GM19023 (cell line): ENCODE data around the gene ETV4.

Experiments used
- ATAC-seq: cut with Tn5 transposase; IDR thresholded peaks from one replicate; pipeline ENCODE4 v1.9.1; 2021; ENCODE audit warnings: mild to moderate bottlenecking, moderate library complexity; ENCODE audit not compliant: unreplicated experiment

ETV4 gene

DNA sequence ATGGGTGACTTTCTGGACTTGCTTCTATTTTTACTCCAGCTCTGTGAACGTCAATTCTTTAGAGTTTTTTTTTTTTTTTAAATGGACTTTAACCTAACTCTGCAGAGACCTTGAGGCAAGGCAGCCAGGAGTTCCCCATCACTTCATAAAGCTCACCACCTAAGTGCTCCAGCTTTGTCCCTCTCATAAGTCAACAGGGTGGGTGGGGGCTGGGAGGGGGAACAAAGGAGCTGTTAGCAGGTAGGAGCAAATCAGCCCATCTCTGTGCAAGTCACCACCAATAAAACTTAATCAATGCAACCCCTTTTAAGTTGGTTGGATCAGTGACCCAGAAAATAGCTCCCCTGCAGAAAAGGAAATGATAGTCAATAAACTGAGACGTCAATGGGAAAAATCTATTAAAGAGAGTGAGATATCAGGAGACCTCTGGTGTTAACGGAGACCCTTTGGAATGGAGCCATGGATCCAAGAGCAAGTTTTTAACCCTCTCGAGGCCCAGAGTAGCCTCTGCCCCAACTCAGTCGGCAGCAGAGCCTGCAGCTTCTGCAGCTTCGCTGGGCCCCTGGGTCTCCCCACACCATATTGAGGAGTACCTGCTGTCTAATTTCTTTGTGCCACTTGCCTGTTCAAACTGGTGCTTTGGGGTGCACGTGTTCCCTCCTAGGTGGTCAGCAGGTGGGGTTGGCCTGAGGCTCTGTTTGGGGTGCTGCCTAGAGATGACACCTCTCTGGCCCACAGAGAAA lies 27.6 kb upstream of the ETV4 start:
- no peak for ATAC-seq

DNA sequence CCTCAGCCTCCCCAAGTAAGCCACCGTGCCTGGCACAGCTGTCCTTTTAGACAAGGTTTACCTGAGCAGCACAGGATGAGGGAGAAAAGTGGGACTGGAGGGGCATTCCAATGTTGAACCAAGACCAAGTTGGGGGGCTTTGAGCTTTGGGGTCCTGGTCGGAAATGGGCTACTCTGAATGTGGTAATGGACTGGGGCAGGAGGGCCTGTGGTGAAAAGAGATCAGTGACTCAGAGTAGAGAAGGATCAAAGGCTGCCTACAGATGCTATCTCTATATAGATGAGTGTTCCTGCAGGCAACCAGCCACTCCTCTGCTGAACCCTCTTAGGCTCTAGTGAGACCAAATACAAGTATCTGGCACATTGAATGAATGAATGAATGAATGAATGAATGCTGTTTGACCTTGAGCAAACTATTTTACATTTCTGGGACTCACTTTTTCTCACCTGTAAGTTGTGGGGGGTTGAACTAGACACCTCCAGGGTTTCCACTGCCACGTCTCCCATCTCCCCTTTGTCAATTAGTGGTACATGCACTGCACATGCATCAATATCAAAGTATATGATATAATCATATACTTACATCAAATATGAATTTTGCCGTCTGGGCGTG lies 26.3 kb upstream of the ETV4 start:
- no peak for ATAC-seq

DNA sequence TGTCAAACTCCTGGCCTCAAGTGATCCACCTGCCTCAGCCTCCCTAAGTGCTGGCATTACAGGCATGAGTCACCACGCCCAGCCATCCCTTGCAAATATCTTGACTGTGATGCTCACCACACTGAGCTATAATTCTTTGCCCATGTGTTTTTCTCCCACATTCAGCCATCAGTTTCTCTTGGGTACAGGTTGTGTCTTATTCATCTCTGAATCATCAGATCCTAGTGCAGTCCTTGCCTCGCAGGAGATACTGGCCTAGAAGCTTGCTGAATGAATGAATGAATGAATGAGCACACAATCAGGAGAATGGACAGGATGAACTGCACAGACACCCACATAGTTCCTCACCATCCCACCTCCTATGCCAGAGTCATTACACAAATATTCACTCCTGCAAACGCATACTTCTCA lies 24.4 kb upstream of the ETV4 start:
- ATAC-seq = no peak

DNA sequence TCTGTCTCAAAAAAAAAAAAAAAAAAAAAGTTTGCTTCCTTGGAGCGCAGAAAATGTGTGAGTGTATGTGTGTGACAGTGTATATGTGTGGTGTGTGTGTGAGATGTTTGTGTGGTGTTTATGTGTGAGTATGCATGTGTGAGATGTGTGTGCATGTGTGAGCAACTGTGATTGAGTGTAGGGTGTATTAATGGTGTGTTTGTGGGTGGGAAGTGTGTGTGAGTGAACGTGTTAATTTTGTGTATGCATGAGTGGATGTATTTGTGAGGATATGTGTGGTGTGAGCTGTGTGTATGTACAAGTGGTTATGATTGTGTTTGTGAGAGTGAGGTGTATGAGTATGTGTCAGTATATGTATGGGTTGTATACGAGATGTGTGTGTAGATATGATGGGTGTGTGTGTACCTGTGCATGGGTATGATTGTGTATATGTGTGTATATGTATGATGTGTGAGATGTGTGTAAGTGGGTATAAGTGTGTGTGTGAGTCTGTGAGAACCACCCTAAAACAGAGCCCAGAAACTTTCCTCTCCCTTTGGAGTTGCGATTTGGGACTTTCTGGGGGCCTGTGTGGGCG lies 22.5 kb upstream of the ETV4 start:
- no peak for ATAC-seq

DNA sequence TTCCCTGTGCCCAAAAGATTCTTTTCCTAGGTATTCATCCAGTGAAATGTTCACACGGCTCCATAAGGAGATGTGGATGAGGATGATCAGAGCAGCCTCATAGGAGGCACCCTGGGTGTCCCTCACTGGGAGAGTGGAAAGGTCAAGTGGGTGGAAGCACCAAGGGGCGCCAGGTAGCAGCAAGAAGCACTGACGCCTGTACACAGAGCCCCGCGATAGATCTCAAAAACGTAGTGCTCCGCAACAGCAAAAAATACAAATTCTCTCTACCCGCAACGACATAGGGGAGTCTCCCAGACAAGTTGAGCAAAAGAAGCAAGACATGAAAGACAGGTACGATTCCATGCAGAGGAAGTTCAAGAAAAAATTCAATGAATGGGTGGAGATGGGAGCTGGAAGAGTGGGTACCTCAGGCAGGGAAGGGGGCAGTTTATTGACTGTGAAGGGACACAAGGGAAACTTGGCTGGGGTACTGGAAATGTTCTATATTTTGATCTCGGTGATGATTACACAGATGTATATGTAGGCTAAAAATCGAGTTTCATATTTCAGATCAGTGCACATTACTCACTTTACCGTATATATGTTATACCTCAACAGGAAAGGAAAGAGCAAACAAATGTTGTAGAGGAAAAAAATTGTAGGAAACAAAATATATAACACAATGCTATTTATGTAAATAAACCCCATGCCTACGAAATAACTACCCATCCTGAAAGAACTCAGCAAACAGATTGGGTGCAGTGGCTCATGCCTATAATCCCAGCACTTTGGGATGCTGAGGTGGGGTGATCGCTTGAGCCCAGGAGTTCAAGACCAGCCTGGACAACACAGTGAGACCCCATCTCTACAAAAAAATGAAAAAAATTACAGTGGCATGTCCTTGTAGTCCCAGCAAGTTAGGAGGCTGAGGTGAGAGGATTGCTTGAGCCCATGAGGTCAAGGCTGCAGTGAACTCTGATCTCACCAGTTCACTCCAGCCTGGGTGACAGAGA lies 17.8 kb upstream of the ETV4 start:
- ATAC-seq = no peak

DNA sequence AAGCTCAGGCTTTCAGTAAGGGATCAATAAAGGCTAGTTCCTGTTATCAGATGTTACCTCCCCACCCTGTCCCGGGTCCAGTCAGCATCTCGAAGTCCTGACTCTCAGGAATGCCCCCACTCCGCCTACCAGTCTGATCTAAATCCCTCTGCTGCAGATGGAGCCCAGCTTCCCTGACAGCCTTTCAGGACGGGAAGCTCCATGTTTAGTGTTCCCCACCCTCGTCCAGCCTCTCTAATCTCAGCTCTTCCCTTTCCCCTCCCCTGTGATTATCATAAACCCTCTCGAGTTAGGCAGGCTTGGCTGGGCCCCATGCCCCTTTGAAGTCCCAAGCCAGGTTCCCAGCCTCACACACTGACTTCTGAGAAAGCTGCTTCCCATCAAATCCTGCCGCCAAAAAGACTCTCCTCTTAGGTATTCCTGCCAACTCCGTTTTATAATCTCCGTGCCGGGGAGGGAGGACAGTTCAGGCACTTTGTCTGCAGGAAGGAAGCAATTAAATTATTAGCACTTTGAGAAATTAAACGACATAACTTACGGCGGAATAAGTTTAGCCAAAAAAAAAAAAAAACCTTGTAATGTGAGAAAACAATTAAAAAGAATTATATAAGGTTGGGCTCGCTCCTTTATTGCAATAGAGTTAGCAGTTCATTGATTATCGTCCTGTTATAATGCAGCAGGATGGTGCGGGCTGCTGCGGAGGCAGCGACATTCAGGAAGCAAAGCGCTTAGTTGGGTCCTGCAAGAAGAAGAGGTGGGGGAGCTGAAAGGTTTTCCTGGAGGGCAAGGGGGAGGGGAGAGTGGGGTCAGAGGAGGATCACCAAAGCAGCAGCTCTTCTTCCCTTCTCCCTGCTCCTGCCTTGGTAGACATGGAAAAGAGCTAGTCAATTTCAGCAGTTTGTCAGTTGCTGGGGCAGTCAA lies 16.8 kb upstream of the ETV4 start:
- no peak for ATAC-seq

DNA sequence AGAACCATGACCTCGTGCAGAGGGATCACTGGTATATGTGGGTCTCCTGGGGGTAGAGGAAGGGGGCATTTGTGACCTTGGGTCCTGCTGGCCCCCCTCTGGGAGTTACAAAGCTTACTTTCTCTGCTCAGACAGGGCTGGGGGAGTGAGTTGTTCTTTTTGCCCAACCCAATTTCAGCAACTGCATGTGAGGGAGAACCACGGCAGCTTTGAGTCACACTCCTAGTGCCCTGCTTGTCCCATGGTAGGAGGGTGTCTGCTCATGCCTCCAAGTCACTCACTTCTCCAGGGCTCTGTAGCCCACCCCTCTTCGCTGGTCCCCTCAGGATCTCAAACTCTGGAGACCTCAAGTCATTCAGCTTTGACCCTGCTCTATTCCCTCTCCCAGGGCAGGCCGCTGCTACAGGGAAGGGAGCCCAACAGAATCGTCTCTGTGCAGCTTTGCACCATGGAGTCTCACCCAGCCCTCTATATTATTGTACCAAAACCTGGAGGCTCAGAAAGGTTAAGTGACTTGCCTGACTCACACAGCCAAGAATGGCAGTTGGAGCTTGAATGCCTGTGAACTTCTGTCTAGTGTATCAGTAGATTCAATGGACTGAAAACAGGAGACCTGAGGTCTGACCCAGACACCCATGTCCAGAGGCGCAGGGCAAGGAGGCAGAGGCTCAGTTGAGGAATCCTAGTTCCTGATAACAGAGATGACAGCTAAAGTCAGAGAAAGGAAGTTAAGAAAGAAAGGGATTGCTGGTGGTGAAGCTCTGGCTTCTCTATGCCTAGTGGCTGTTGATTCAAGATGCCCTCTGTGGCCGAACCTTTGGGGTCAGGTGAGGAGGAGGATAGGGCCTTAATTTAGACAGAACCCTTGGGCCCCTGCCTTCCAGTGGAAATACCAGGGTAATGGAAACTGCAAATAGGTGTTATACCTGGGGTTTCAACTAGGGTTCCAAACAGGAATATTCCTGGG lies 14.6 kb upstream of the ETV4 start:
- ATAC-seq = no peak

DNA sequence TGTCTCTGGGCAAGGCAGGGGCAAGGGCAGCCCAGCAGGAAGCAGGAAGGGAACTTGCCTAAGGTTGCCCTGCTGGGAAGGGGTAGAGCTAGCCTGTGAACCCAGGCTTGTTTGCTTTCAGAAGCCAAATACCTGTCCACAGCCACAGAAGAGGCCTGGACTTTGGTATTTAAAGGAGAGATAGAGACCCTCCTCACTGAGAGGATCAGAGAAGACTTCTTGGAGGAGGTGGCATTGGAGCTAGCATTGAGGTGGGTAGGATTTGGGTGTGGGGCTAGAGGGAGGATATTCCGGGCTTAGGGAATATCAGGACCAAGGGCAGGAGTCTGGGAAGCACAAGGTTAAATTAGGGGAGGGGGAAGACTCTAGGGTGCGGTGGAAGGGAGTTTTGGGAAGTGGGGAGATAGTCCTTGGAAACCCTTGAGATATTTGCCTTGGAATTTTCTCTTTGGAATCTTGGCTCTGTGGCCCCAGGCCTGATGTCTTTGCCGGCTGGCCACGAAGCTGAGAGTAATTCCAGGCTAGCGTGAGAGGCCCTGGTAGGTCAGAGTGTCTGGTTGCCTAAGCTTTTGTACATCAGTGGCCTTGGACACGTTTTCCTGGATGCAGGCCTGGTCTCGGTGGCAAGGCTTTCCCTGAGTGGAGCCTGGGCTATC lies 13.1 kb upstream of the ETV4 start:
- ATAC-seq = no peak

DNA sequence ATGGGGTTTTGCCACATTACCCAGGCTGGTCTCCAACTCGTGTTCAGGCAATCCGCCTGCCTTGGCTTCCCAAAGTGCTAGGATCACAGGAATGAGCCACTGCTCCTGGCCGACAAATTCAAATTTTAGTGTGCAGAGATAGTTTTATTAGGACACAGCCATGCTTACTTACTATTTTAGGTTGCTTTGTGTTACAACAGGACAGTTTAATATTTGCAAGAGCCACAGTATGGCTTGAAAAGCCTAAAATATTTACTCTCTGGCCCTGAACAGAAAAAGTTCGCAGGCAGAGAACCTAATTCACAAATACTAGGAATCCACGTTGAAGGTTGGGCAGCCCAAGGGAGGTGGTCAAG lies 12.6 kb upstream of the ETV4 start:
- no peak for ATAC-seq

DNA sequence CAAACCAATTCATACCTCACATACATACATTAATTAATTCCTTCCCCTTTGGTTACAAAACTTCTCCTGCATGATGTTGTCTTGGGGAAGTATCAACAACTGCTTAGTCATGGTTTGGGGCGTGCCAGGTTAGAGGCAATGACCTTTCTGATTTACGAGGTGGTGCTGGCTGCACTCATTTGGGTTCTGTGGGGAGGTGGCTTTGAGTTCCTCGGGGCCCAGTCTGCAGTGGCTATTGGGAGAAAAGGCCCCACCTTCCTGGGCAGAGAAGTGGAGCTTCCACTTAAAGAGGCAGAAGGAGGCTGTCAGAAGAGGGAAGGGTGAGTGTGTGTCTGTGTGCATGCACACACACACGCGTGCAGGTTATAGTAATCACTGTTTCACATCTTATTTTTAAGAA lies 10.2 kb upstream of the ETV4 start:
- ATAC-seq = no peak

DNA sequence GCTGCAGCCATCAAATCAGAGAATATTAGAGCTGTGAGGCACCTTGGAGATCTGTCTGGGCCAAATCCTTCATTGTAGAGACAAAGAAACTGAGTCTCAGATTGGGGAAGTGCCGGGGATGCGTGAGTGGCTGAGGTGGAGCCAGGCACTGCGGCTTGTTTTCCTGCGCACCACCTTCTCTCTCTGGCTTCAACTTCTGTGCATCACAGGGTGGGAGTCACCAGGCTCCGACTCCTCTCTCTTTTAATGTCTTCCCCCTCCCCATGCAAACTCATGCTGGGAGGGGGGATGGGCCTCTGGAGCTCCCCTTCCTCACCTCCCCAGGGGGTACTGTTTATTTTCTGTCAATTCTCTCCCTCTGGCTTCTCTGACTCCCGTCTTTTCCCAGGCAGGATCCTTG lies 8.7 kb upstream of the ETV4 start:
- no peak for ATAC-seq

DNA sequence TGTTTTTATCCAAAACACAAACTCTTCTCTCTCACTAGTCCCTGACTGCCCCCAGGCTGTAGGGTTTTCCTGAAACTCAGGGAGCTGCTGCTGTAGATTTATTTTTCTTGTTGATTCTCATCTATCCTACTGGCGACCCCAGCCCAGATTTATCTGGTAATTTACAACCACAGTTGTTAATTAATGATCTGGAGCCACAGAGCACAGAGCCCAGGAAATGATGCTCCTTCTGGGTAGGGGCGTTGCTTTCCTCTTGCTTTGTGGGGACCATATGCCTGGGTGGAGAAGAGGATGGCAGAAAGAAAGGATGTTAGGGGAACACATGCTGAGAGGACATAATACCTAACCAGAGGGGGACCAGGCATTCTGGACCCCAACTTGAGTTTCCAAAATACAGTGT lies 7.4 kb upstream of the ETV4 start:
- no peak for ATAC-seq

DNA sequence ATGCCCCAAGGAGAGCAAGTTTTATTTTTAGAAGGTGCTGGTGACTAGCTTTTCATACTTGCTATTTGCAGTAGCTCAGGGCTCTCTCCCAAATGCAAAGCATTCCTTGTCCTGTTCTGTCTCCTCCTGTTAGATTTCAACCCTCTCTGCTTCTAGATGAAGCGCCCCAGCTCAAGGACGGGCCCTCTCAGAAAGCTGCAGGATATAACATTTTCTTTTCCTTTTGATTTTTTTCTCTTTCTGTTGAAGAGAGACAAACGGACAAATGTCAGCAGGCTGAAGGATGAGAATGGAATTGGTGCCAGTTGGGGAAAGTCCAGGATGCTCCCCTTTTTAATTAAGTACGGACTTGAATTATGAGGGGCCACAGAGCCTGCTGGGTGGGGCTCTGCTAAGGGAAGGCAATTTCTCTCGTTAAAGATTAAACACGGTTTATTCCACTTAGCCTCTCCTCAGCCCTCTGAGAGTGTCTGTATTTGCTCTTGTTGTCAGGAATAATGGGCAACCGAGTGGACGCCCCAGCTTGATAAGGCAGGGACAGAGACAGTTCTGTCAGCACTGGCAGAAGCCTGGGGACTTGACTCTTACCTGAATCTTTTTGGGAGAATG lies 6.2 kb upstream of the ETV4 start:
- no peak for ATAC-seq

DNA sequence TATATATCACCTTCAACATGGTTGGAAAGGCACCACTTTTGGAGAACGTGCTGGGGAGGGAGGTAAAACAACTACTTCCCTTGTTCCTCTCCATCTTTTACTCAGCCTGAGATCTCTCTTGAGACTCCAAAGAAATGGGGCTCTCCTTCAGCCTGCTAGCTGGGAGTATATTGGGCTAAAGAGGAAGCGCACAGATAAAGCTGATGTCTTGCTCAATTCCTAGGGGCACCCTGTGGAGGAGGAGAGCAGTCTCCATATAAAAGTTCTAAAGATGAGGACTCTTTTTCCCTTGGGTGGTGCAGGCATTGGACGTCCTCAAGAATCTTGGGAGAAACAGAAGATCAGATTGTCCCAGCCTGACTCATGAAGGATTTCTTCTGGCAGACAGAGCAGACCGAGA lies 4.6 kb upstream of the ETV4 start:
- ATAC-seq = no peak

DNA sequence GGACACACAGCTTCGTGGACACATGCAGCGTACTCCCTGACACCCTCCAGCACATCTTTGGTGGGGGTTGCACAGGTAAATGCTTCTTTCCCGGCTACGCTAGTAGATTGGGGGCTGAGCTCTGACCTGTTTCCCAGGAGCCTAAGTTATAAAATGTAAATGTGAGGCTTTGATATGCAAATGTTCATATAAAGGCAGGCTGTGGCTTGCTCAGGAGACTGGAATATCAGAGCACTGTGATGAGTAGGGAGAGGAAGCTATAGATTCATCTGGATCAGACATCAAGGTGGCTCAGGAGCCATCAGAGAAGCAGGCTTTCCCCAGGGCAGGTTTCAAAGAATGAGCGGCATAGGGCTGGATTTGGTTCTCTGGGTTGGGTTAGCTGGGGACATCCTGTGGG lies 3.4 kb upstream of the ETV4 start:
- ATAC-seq = no peak

DNA sequence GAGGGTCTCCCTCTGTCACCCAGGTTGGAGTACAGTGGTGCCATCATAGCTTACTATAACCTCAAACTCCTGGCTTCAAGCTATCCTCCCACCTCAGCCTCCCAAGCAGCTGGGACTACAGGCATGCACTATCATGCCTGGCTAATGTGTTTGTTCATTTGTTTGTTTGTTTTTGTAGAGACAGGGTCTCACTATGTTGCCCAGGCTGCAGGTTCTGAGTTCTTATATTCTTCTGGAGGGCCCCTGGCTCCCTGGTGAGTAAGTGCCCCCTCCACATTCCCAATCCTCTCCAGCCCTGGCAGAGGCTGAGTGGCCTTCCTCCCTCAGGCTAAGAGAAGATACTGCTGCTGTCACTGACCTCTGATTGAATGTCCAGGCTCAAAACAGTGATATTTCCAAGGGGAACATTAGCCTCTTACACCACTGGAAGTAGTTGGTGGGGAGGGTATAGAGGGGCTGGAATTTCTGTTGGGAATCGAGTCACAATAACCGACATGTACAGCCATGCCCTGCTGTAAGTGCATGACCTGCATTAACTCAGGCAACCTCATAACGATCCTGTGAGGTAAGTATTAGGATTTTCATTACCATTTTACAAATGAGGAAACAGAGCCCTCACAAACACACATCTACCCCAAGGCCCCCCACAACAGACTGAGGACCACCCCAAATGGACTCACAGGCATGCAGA lies 2.7 kb upstream of the ETV4 start:
- no peak for ATAC-seq

DNA sequence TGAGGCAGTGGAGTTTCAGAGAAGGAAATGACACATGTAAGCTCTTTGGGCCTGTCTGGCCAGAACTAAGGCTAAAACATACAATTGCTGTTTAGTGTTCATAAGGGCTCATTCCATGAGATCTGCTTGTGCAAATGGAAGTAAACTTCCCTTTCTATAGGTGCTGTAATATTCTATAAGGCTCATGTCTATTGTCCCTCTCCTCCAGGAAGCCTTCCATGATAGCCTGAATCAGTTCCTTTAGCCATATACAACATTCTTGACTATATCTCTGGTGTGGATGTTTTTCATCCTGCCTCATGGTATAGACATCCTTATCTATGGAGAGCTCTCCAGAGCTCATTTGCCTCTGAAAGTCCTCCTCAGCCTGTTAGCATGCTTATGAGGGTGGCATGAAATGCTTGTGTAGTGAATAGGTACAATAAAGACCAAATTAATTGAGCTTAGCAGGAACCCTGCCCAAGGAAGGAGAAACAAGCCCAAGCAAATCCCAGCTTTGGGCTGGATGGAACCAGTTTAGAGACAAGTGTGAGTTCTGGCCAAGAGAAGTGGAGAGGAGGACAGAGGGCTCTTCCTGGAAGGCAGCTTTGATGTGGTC lies 1.6 kb upstream of the ETV4 start:
- ATAC-seq = no peak
